Vagina (tissue), 2 donors: ENCODE measurements around the gene PRCC. TPM values are rescaled to one million over a fixed set of nuclear protein-coding genes. Genes with fewer than 3 reads are reported as not detected.
A peak's percentile ranks its signal among the peaks of the same experiment; 100 is the strongest.

Experiments
- DNase-seq, 2 donors: peaks; one replicate each; pipeline ENCODE4 v3.0.0-alpha.2; 2017; ENCODE audit errors: extremely low spot score in 2 of 2
- H3K27ac ChIP-seq: fragments of 200-600 bp; sonication (generic); one replicate; pipeline ENCODE4 v1.5.1; 2019
- H3K27me3 ChIP-seq: fragments of 200-600 bp; sonication (generic); one replicate; pipeline ENCODE4 v1.5.1; 2019
- H3K36me3 ChIP-seq, 2 donors: fragments of 200-600 bp; sonication (generic); one replicate each; pipeline ENCODE4 v1.5.1; 2017 to 2019
- H3K4me1 ChIP-seq: fragments of 200-600 bp; sonication (generic); one replicate; pipeline ENCODE4 v1.5.1; 2019
- H3K4me3 ChIP-seq, 2 donors: fragments of 200-600 bp; sonication (generic); 1 replicate in 1 of 2; 2 replicates in 1 of 2; pipeline ENCODE4 v1.5.1; 2016 to 2019
- H3K9me3 ChIP-seq: fragments of 200-600 bp; sonication (generic); one replicate; pipeline ENCODE4 v1.5.1; 2019
- CTCF ChIP-seq, 3 experiments: fragments of 450-650 bp in 2 of 3; fragments of 200-600 bp in 1 of 3; sonication (generic) in 1 of 3; IDR thresholded peaks; one replicate each; pipeline ENCODE4 v1.5.1; 2017 to 2019; ENCODE audit warnings: antibody characterized with exemption in 3 of 3, mild to moderate bottlenecking in 2 of 3, moderate library complexity in 2 of 3
- POLR2A ChIP-seq, 2 donors: fragments of 450-650 bp; IDR thresholded peaks; one replicate each; pipeline ENCODE4 v1.6.1; 2017; ENCODE audit warnings: antibody characterized with exemption in 2 of 2, mild to moderate bottlenecking in 2 of 2, moderate library complexity in 2 of 2
- POLR2AphosphoS5 ChIP-seq, 2 donors: sonication (generic); formaldehyde crosslinking; IDR thresholded peaks; one replicate each; pipeline ENCODE4 v1.9.0; 2017; ENCODE audit warnings: antibody characterized with exemption in 2 of 2, mild to moderate bottlenecking in 2 of 2, low read depth in 1 of 2; ENCODE audit not compliant: insufficient read depth in 1 of 2
- intact Hi-C: fragments of 100-400 bp; cut with DNase I; formaldehyde crosslinking; loops from one replicate; pipeline ENCODE4 v1.15.1; 2023
- total RNA-seq: library from RNA; depleted of rRNA; stranded (reverse); fragments of >200 nt; gene quantifications from one replicate; pipeline ENCODE4 v1.2.3, GENCODE V29; 2016

Gene PRCC
- total RNA-seq, 1 donor from 2014 or later, result 30.4 TPM

- Histone ChIP-seq H3K27ac (no peak overlapping the region), H3K9me3 (no peaks in the 10 kb centered on the region), H3K4me1 (peaks cover 53% of the 10 kb centered on the region), H3K4me3 (no peak overlapping the region), H3K36me3 (peaks cover 0 to 18% of the 10 kb centered on the region in 2 donors), H3K27me3 (no peaks in the 10 kb centered on the region)
- no peak for DNase-seq
- TF ChIP-seq CTCF (IDR thresholded peaks at IDR 0.05) (no peak), POLR2A (IDR thresholded peaks at IDR 0.05) (no peak), POLR2AphosphoS5 (IDR thresholded peaks at IDR 0.05; ENCODE audit: insufficient read depth in 1 of 2, low read depth in 1 of 2) (no peak)
- intact Hi-C loops, result no loop called here
Observed at GRCh38 chr1:156803086-156803851, 35.9 kb downstream of the PRCC start.

- TF ChIP-seq CTCF (IDR thresholded peaks at IDR 0.05) (no peak), POLR2A (IDR thresholded peaks at IDR 0.05) (no peak), POLR2AphosphoS5 (IDR thresholded peaks at IDR 0.05; ENCODE audit: insufficient read depth in 1 of 2, low read depth in 1 of 2) (no peak)
- Histone ChIP-seq H3K4me3 (no peak overlapping the region), H3K27ac (no peak overlapping the region), H3K4me1 (peaks cover 53% of the 10 kb centered on the region), H3K36me3 (peaks cover 0 to 11% of the 10 kb centered on the region in 2 donors), H3K27me3 (no peaks in the 10 kb centered on the region), H3K9me3 (no peaks in the 10 kb centered on the region)
- intact Hi-C loops, result no loop called here
- no peak for DNase-seq
Observed at GRCh38 chr1:156804026-156804425, 36.7 kb downstream of the PRCC start.

GRCh38 chr1:156804572-156805243 lies 37.4 kb downstream of the PRCC start:
- H3K27me3 ChIP-seq, result no peaks in the 10 kb centered on the region
- peaks cover 53% of the 10 kb centered on the region for H3K4me1 ChIP-seq
- intact Hi-C loops, result loop anchor here (5.0 kb wide), 1 partner anchor 53 kb away; the partner anchor contains the start of gene INSRR
- TF ChIP-seq CTCF (IDR thresholded peaks at IDR 0.05) (no peak), POLR2A (IDR thresholded peaks at IDR 0.05) (no peak), POLR2AphosphoS5 (IDR thresholded peaks at IDR 0.05; ENCODE audit: insufficient read depth in 1 of 2, low read depth in 1 of 2) (no peak)
- no peak overlapping the region for H3K27ac ChIP-seq
- no peaks in the 10 kb centered on the region for H3K9me3 ChIP-seq
- H3K4me3 ChIP-seq, result no peak overlapping the region
- peaks cover 0 to 10% of the 10 kb centered on the region in 2 donors for H3K36me3 ChIP-seq
- DNase-seq, result no peak

GRCh38 chr1:156805766-156806511 lies 38.6 kb downstream of the PRCC start:
- TF ChIP-seq POLR2AphosphoS5 (IDR thresholded peaks at IDR 0.05; ENCODE audit: insufficient read depth in 1 of 2, low read depth in 1 of 2) (no peak), POLR2A (IDR thresholded peaks at IDR 0.05) (no peak), CTCF (IDR thresholded peaks at IDR 0.05) (no peak)
- peaks cover 0 to under 1% of the 10 kb centered on the region in 2 donors for H3K36me3 ChIP-seq
- intact Hi-C loops, result loop anchor here (5.0 kb wide), 1 partner anchor 51 kb away; the partner anchor contains the start of gene INSRR
- peak in 1 of 2 donors; percentile 93 for DNase-seq
- H3K4me3 ChIP-seq, result no peak overlapping the region
- H3K27me3 ChIP-seq, result no peaks in the 10 kb centered on the region
- H3K9me3 ChIP-seq, result no peaks in the 10 kb centered on the region
- peaks cover 50% of the 10 kb centered on the region for H3K4me1 ChIP-seq
- H3K27ac ChIP-seq, result peak overlapping the region; percentile 51
